Gastrocnemius medialis (tissue), 4 donors: ENCODE measurements around the gene PEAK1.

ENCODE experiments used
- CTCF ChIP-seq, 5 experiments: fragments of 450-650 bp in 3 of 5; fragments of 200-600 bp in 2 of 5; sonication (generic) in 2 of 5; IDR thresholded peaks in 4 of 5; conservative IDR thresholded peaks in 1 of 5; 1 replicate in 4 of 5; 2 replicates in 1 of 5; pipeline ENCODE4 v1.5.1; 2016 to 2019; ENCODE audit warnings: antibody characterized with exemption in 5 of 5, mild to moderate bottlenecking in 3 of 5, moderate library complexity in 3 of 5
- POLR2A ChIP-seq, 2 donors: fragments of 450-650 bp; IDR thresholded peaks; one replicate each; pipeline ENCODE4 v1.6.1; 2017; ENCODE audit warnings: antibody characterized with exemption in 2 of 2, mild to moderate bottlenecking in 2 of 2, moderate library complexity in 2 of 2

GRCh38 chr15:77291107-77291506, 128.8 kb downstream of the PEAK1 start:
- no peak for TF ChIP-seq CTCF (IDR thresholded peaks at IDR 0.05 in 4 of 5, conservative IDR thresholded peaks at IDR 0.05 in 1 of 5)
- TF ChIP-seq POLR2A (IDR thresholded peaks at IDR 0.05), result no peak
